Sigmoid colon (tissue), 4 donors: ENCODE results near the gene DSCAML1.

Source experiments
- POLR2A ChIP-seq, 2 donors: fragments of 450-650 bp; IDR thresholded peaks; one replicate each; pipeline ENCODE4 v1.6.1; 2016; ENCODE audit warnings: antibody characterized with exemption in 2 of 2, mild to moderate bottlenecking in 2 of 2, moderate library complexity in 2 of 2
- POLR2AphosphoS5 ChIP-seq, 4 donors: sonication (generic); formaldehyde crosslinking; IDR thresholded peaks; one replicate each; pipeline ENCODE4 v1.6.1; 2017; ENCODE audit warnings: antibody characterized with exemption in 4 of 4

- TF ChIP-seq POLR2AphosphoS5 (IDR thresholded peaks at IDR 0.05) = no peak
- TF ChIP-seq POLR2A (IDR thresholded peaks at IDR 0.05) = no peak
Measured at GRCh38 chr11:117633186-117633754, 163.7 kb downstream of the DSCAML1 start.
